ENCODE measurements around the gene GP1BB.

Gene GP1BB

GRCh38 chr22:19727310-19728150 is 4.2 kb downstream of the GP1BB start:
- DNase-seq, result no peak

GRCh38 chr22:19728271-19728670 is 4.9 kb downstream of the GP1BB start:
- DNase-seq, result no peak

GRCh38 chr22:19728836-19729235 is 5.5 kb downstream of the GP1BB start:
- DNase-seq, result no peak

GRCh38 chr22:19729507-19729906 is 6.2 kb downstream of the GP1BB start:
- no peak for DNase-seq

- DNase-seq, result no peak
Observed at GRCh38 chr22:19730198-19730597, 6.9 kb downstream of the GP1BB start.

GRCh38 chr22:19730655-19731360 is 7.5 kb downstream of the GP1BB start:
- DNase-seq, result peak; percentile 86

GRCh38 chr22:19731361-19732135 is 8.2 kb downstream of the GP1BB start:
- no peak for DNase-seq

GRCh38 chr22:19732403-19733113 is 9.2 kb downstream of the GP1BB start:
- no peak for DNase-seq

- no peak for DNase-seq
Observed at GRCh38 chr22:19733755-19734154, 10.4 kb downstream of the GP1BB start.

- DNase-seq, result no peak
Observed at GRCh38 chr22:19734163-19734562, 10.8 kb downstream of the GP1BB start.

- no peak for DNase-seq
Observed at GRCh38 chr22:19734837-19735382, 11.6 kb downstream of the GP1BB start.

- DNase-seq, result no peak
Observed at GRCh38 chr22:19735665-19736510, 12.5 kb downstream of the GP1BB start.

GRCh38 chr22:19737846-19738663 is 14.7 kb downstream of the GP1BB start:
- no peak for DNase-seq

- DNase-seq, result no peak
Observed at GRCh38 chr22:19738664-19739447, 15.5 kb downstream of the GP1BB start.

- no peak for DNase-seq
Observed at GRCh38 chr22:19739448-19739895, 16.1 kb downstream of the GP1BB start.

- DNase-seq, result no peak
Observed at GRCh38 chr22:19739911-19740449, 16.6 kb downstream of the GP1BB start.

GRCh38 chr22:19740586-19740985 is 17.2 kb downstream of the GP1BB start:
- no peak for DNase-seq

- DNase-seq, result no peak
Observed at GRCh38 chr22:19741053-19741452, 17.7 kb downstream of the GP1BB start.
